Gastrocnemius medialis (tissue), 4 donors: ENCODE results near the gene POLA1. TPM values are rescaled to one million over a fixed set of nuclear protein-coding genes. Genes with fewer than 3 reads are reported as not detected.

Source experiments
- ATAC-seq, 2 donors: fragments of 150-250 bp; one replicate each; pipeline ENCODE4 v1.9.1; 2016
- DNase-seq, 2 donors: peaks; one replicate each; pipeline ENCODE4 v3.0.0-alpha.2; 2019
- H3K27ac ChIP-seq, 4 donors: fragments of 200-600 bp; sonication (generic); 1 replicate in 1 of 4; 2 replicates in 3 of 4; pipeline ENCODE4 v1.5.1; 2016 to 2018; ENCODE audit warnings: mild to moderate bottlenecking in 2 of 4, moderate library complexity in 1 of 4
- H3K27me3 ChIP-seq, 3 donors: fragments of 200-600 bp; sonication (generic) in 2 of 3; 1 replicate in 1 of 3; 2 replicates in 2 of 3; pipeline versions ENCODE4 v1.5.1 to v1.6.0; 2016 to 2019; ENCODE audit warnings: mild to moderate bottlenecking in 1 of 3, moderate library complexity in 1 of 3
- H3K36me3 ChIP-seq, 2 donors: fragments of 200-600 bp; sonication (generic) in 1 of 2; one replicate each; pipeline ENCODE4 v1.5.1; 2017 to 2018
- H3K4me1 ChIP-seq, 2 donors: fragments of 200-600 bp; sonication (generic) in 1 of 2; one replicate each; pipeline ENCODE4 v1.5.1; 2016 to 2017; ENCODE audit warnings: mild to moderate bottlenecking in 2 of 2
- H3K4me3 ChIP-seq, 4 donors: fragments of 200-600 bp; sonication (generic) in 3 of 4; 1 replicate in 1 of 4; 2 replicates in 3 of 4; pipeline ENCODE4 v1.5.1; 2016 to 2019; ENCODE audit warnings: mild to moderate bottlenecking in 2 of 4
- H3K9me3 ChIP-seq, 3 donors: fragments of 200-600 bp; sonication (generic) in 2 of 3; 1 replicate in 1 of 3; 2 replicates in 2 of 3; pipeline ENCODE4 v1.5.1; 2016 to 2019
- POLR2A ChIP-seq, 2 donors: fragments of 450-650 bp; IDR thresholded peaks; one replicate each; pipeline ENCODE4 v1.6.1; 2017; ENCODE audit warnings: antibody characterized with exemption in 2 of 2, mild to moderate bottlenecking in 2 of 2, moderate library complexity in 2 of 2
- in situ Hi-C, 4 donors: fragments of 200-750 bp; cut with MboI; loops; one replicate each; pipeline versions ENCODE4 v1.15.0 to v1.8.0; 2017; ENCODE audit warnings: low sequenced_read_pairs in 4 of 4
- intact Hi-C: fragments of 100-400 bp; cut with DNase I; formaldehyde crosslinking; loops from one replicate; pipeline ENCODE4 v1.15.1; 2023; ENCODE audit warnings: low total_unique reads
- total RNA-seq, 4 donors: library from RNA; depleted of rRNA; stranded (reverse); fragments of >200 nt; gene quantifications; one replicate each; pipeline versions ENCODE4 v1.1.0 to v1.2.3, GENCODE V29; 2016
- TF ChIP-seq, protein P1 (sequence below), 5 experiments: fragments of 450-650 bp in 3 of 5; fragments of 200-600 bp in 2 of 5; sonication (generic) in 2 of 5; IDR thresholded peaks in 4 of 5; conservative IDR thresholded peaks in 1 of 5; 1 replicate in 4 of 5; 2 replicates in 1 of 5; pipeline ENCODE4 v1.5.1; 2016 to 2019; ENCODE audit warnings: antibody characterized with exemption in 5 of 5, mild to moderate bottlenecking in 3 of 5, moderate library complexity in 3 of 5

POLA1 gene
- total RNA-seq, 4 donors from 2014 or later = 5.2 to 9.6 (median 6.9) TPM

DNA sequence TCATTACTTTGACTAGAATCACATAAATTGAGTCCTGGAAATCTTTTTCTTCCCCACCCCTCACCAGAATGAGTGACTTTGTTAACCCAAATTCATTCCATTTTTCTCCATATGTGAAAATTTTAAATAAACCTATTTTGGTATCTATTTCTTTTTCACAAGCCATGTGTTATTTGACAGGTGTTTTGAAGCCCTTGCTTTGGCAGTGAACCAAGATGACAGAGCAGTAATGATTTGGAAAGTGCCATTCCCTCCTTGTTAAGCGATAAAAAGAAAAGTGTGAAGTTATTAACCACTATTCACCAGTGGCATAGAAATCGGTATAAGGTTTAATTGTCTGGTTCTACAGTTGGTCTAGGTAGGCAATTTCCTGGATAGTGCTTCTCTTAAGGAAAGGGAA is 66.1 kb downstream of the POLA1 start:
- Histone ChIP-seq H3K36me3 (no peaks in the 10 kb centered on the region), H3K27me3 (no peaks in the 10 kb centered on the region), H3K9me3 (no peaks in the 10 kb centered on the region), H3K4me1 (peaks cover 7 to 9% of the 10 kb centered on the region in 2 donors), H3K27ac (peak overlapping the region; percentile 1 to 68 (median 46)), H3K4me3 (no peak overlapping the region)
- in situ Hi-C loops = loop anchor here in 3 of 4 donors (5.0 to 10.0 kb wide), 3 partner anchors 255 to 385 kb away; partner anchors contain the start of gene ARX (in 1 of the 3)
- DNase-seq = no peak
- no peak for ATAC-seq
- intact Hi-C loops = no loop called here
- no peak for TF ChIP-seq POLR2A (IDR thresholded peaks at IDR 0.05)
- TF ChIP-seq, protein P1, sequence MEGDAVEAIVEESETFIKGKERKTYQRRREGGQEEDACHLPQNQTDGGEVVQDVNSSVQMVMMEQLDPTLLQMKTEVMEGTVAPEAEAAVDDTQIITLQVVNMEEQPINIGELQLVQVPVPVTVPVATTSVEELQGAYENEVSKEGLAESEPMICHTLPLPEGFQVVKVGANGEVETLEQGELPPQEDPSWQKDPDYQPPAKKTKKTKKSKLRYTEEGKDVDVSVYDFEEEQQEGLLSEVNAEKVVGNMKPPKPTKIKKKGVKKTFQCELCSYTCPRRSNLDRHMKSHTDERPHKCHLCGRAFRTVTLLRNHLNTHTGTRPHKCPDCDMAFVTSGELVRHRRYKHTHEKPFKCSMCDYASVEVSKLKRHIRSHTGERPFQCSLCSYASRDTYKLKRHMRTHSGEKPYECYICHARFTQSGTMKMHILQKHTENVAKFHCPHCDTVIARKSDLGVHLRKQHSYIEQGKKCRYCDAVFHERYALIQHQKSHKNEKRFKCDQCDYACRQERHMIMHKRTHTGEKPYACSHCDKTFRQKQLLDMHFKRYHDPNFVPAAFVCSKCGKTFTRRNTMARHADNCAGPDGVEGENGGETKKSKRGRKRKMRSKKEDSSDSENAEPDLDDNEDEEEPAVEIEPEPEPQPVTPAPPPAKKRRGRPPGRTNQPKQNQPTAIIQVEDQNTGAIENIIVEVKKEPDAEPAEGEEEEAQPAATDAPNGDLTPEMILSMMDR (IDR thresholded peaks at IDR 0.05 in 4 of 5, conservative IDR thresholded peaks at IDR 0.05 in 1 of 5) = no peak

DNA sequence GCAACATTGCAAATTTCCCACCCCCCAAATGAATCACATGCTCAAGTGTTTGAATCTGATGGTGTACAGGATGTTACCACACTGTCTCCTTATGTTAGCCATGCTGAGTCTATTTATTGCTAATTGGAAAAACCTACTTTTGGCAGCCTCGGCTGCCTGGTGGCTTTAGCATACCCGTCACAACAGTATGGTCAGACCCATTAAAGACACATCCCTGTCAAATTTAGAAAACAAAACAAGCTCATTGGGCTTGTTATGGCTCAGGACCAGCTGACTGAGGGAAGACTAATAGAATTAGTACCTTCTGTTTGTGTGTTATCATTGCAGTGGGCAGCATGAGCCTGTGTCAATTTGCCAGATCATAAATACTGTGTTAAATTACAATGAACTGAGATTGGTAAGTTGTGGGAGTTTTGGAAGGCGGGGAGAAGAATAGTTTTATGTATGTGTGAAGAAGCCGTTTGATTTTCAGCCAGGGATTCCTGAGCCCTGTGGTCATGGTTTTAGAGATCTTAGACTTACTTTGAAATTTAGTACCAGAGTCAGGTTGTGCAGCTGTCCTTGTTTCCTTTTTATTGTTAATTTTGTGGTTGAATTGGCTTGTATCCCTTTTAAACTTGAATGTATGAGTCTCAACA is 66.8 kb downstream of the POLA1 start:
- ATAC-seq (peak in 1 of 2 donors; percentile 60), DNase-seq (no peak)
- no peaks in the 10 kb centered on the region for H3K9me3 ChIP-seq
- peak overlapping the region; percentile 26 to 68 (median 50) for H3K27ac ChIP-seq
- peaks cover 7 to 9% of the 10 kb centered on the region in 2 donors for H3K4me1 ChIP-seq
- intact Hi-C loops = no loop called here
- H3K4me3 ChIP-seq = no peak overlapping the region
- in situ Hi-C loops = no loop called here
- H3K27me3 ChIP-seq = no peaks in the 10 kb centered on the region
- no peaks in the 10 kb centered on the region for H3K36me3 ChIP-seq
- TF ChIP-seq POLR2A (IDR thresholded peaks at IDR 0.05) = no peak
- TF ChIP-seq, protein P1 (IDR thresholded peaks at IDR 0.05 in 4 of 5, conservative IDR thresholded peaks at IDR 0.05 in 1 of 5) = no peak

DNA sequence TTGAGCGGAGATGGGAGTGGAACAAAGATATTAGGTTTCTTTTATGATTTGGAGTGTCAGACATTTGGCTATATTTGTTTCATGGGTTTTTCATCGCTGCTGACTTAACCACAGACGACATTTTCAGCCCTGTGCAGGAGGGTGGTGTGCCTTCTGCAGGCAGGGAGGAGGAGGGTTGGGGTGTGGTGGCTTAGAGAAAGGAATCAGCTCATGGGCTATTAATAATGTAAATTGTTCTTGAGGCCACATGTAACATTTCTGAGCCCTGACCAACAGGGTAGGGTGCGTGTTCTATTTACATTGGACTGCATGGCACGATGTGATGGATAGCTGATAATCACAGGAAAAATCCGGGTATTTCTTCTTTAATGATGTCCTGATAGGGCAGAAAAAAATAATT is 67.6 kb downstream of the POLA1 start:
- Histone ChIP-seq H3K4me3 (no peak overlapping the region), H3K27ac (peak overlapping the region; percentile 22 to 68 (median 46)), H3K9me3 (no peaks in the 10 kb centered on the region), H3K36me3 (no peaks in the 10 kb centered on the region), H3K4me1 (peaks cover 7 to 9% of the 10 kb centered on the region in 2 donors), H3K27me3 (no peaks in the 10 kb centered on the region)
- TF ChIP-seq, protein P1 (IDR thresholded peaks at IDR 0.05 in 4 of 5, conservative IDR thresholded peaks at IDR 0.05 in 1 of 5) = no peak
- TF ChIP-seq POLR2A (IDR thresholded peaks at IDR 0.05) = no peak
- DNase-seq = peak in 1 of 2 donors; percentile 13
- ATAC-seq = peak in 1 of 2 donors; percentile 72
- intact Hi-C loops (no loop called here), in situ Hi-C loops (no loop called here)

DNA sequence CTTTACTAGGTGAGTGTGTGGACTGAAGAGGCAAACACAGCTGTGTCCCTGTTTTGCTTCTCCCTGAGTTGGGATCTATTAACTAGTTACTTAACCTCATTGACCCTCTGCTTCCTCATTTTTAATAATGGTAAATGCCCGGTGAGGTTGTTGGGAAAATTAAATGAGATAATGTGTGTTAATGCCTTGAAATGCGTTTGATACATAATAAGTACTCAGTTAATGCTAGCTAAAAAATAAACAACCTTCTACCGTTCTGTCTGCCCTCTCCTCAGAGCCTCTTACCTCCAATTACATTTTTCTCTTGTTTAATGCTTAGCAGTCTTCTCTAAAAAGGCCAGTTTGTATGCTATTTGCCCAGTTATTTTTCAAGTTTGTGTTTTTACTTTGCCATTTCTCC is 70.3 kb downstream of the POLA1 start:
- DNase-seq (no peak), ATAC-seq (no peak)
- peaks cover 7 to 9% of the 10 kb centered on the region in 2 donors for H3K4me1 ChIP-seq
- no peaks in the 10 kb centered on the region for H3K36me3 ChIP-seq
- intact Hi-C loops (no loop called here), in situ Hi-C loops (no loop called here)
- no peak overlapping the region for H3K27ac ChIP-seq
- H3K27me3 ChIP-seq = no peaks in the 10 kb centered on the region
- TF ChIP-seq, protein P1 (IDR thresholded peaks at IDR 0.05 in 4 of 5, conservative IDR thresholded peaks at IDR 0.05 in 1 of 5) = no peak
- no peak for TF ChIP-seq POLR2A (IDR thresholded peaks at IDR 0.05)
- H3K9me3 ChIP-seq = no peaks in the 10 kb centered on the region
- H3K4me3 ChIP-seq = no peak overlapping the region
